Stimulated activated CD4-positive, alpha-beta T cell treated with anti-CD3 and anti-CD28 coated beads, Interleukin-2, amount 100 ng/mL, for 48 hours (primary cell): ENCODE results near the gene KIF23.

ENCODE experiments used
- DNase-seq, 2 donors: peaks; one replicate each; pipeline ENCODE4 v3.0.0-alpha.2; 2020

The KIF23 gene

GRCh38 chr15:69497667-69498066, 83.5 kb downstream of the KIF23 start:
- DNase-seq: no peak
